ENCODE results near the gene SMIM13. TPM values are rescaled to one million over a fixed set of nuclear protein-coding genes. Genes with fewer than 3 reads are reported as not detected.

The SMIM13 gene
- polyA plus RNA-seq, 2 donors = 2.1 to 2.9 TPM

DNA sequence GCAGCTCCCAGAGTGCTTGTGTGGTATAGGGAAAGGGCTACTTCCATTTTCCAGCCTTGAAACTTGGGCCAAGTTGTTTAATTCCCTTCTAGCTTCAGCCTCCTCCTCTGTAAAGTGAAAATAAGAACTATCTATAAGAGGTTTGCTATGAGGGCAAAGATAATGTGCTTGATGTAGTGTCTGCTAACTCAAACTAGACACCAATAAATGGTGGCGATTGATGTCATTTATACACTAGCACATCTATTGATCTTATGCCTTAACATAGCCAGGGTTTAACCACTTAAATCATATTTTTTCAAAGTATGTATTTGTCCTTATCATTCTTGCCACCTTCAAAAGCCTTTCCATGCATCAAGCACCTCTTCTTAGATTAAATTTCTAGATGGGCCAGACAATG is 83.6 kb downstream of the SMIM13 start:
- Histone ChIP-seq H3K9me3 (ENCODE audit: control insufficient read depth in 2 of 2, insufficient read depth in 1 of 2, low read depth in 1 of 2, low read length in 1 of 2) (no peaks in the 10 kb centered on the region), H3K36me3 (ENCODE audit: control insufficient read depth in 2 of 2, insufficient read depth in 2 of 2, low read length in 1 of 2) (no peaks in the 10 kb centered on the region), H3K4me1 (ENCODE audit: control insufficient read depth in 2 of 2, insufficient read depth in 2 of 2, low read length in 1 of 2) (peaks cover 0 to 2% of the 10 kb centered on the region in 2 donors), H3K4me3 (ENCODE audit: low read depth in 1 of 2, low read length in 2 of 2) (no peak overlapping the region), H3K27ac (ENCODE audit: low read depth in 2 of 2, low read length in 1 of 2) (no peak overlapping the region), H3K27me3 (ENCODE audit: control insufficient read depth in 1 of 2, insufficient read depth in 2 of 2, low read length in 2 of 2) (no peaks in the 10 kb centered on the region)
- 87 to 96% methylated on average over 1 of the region's 1 CpG for WGBS, 2 donors

DNA sequence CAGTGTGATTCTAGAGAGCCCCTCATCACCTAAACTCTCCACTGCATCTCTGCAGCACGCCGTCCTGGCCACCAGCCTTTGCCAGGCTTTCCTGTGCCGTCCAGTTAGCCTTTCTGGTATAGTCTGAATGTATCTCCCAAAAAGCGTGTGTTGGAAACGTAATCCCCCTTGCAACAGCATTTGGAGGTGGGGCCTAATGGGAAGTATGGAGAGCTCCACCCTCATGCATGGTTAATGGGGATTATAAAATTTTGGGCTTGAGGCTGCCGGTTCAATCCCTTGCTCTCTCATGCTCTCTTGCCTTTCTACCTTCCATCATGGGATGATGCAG is 85.4 kb downstream of the SMIM13 start:
- Histone ChIP-seq H3K27me3 (ENCODE audit: control insufficient read depth in 1 of 2, insufficient read depth in 2 of 2, low read length in 2 of 2) (no peaks in the 10 kb centered on the region), H3K4me1 (ENCODE audit: control insufficient read depth in 2 of 2, insufficient read depth in 2 of 2, low read length in 1 of 2) (no peaks in the 10 kb centered on the region), H3K4me3 (ENCODE audit: low read depth in 1 of 2, low read length in 2 of 2) (no peak overlapping the region), H3K27ac (ENCODE audit: low read depth in 2 of 2, low read length in 1 of 2) (no peak overlapping the region), H3K9me3 (ENCODE audit: control insufficient read depth in 2 of 2, insufficient read depth in 1 of 2, low read depth in 1 of 2, low read length in 1 of 2) (no peaks in the 10 kb centered on the region), H3K36me3 (ENCODE audit: control insufficient read depth in 2 of 2, insufficient read depth in 2 of 2, low read length in 1 of 2) (no peaks in the 10 kb centered on the region)
- WGBS, 2 donors = 79 to 96% methylated on average over 6 of the region's 6 CpGs

DNA sequence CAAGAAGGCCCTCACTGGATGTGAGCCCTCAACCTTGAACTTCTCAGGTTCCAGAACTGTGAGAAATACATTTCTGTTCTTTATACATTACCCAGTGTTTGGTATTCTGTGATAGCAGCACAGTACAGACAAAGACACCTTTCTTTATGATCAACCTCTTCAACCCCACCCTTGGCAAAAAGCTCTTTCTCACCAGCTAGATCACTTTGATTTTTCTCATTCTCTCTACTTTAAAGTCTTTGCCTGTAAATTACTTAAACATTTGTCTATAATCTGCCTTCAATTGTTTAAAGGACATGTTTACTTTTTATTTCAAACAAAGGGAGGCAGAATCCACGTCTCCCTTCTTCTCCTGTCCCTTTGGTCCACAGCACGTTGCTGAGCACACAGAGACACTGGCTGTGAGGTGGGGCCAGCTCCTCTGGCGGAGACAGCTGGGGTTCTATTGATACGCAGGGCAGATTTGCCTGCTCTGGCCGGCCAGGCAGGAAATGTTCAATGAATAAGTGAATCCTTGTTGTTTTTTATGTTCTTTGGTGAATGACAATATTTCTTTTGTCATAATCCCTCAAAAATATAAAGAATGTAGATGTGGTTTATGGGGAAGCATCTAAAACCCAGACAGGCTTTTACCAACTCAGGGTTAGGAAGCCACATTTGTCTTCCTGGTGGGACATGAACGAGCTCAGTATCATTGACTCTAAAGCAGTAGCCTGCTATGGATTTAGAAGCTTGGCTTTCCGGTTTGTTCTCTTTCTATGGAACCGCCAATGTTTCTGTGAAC is 86.0 kb downstream of the SMIM13 start:
- no peak overlapping the region for H3K27ac ChIP-seq (ENCODE audit: low read depth in 2 of 2, low read length in 1 of 2)
- no peak overlapping the region for H3K4me3 ChIP-seq (ENCODE audit: low read depth in 1 of 2, low read length in 2 of 2)
- no peaks in the 10 kb centered on the region for H3K9me3 ChIP-seq (ENCODE audit: control insufficient read depth in 2 of 2, insufficient read depth in 1 of 2, low read depth in 1 of 2, low read length in 1 of 2)
- H3K4me1 ChIP-seq (ENCODE audit: control insufficient read depth in 2 of 2, insufficient read depth in 2 of 2, low read length in 1 of 2) = no peaks in the 10 kb centered on the region
- 69 to 73% methylated on average over 8 of the region's 8 CpGs for WGBS, 2 donors
- H3K36me3 ChIP-seq (ENCODE audit: control insufficient read depth in 2 of 2, insufficient read depth in 2 of 2, low read length in 1 of 2) = no peaks in the 10 kb centered on the region
- H3K27me3 ChIP-seq (ENCODE audit: control insufficient read depth in 1 of 2, insufficient read depth in 2 of 2, low read length in 2 of 2) = no peaks in the 10 kb centered on the region

DNA sequence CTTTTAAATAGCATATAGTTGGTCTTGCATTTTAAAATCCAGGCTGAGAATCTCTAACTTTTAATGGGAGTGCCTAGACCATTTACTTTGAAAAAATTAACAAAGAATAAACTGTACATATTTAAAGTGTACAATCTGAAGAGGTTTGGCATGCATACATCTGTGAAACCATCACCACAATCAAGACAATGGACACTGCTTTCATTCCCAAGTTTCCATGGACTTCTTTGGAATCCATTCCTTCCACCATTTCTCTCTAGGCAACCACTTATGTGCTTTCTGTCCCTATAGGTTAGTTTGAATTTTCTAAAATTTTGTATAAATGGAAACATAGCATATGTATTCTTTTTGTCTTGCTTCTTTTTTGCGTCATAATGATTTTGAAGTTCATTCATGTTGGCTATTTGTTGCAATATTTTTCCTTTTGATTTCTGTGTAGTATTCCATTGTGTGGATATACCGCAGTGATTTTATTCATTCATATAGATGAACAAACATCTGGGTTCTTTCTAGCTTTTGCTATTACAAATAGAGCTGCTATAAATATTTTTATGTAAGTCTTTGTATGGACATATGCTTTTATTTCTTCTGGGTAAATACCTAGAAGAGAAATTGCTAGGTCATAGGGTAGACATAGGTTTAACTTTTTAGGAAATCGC is 88.0 kb downstream of the SMIM13 start:
- no peaks in the 10 kb centered on the region for H3K4me1 ChIP-seq (ENCODE audit: control insufficient read depth in 2 of 2, insufficient read depth in 2 of 2, low read length in 1 of 2)
- H3K27me3 ChIP-seq (ENCODE audit: control insufficient read depth in 1 of 2, insufficient read depth in 2 of 2, low read length in 2 of 2) = no peaks in the 10 kb centered on the region
- no peaks in the 10 kb centered on the region for H3K9me3 ChIP-seq (ENCODE audit: control insufficient read depth in 2 of 2, insufficient read depth in 1 of 2, low read depth in 1 of 2, low read length in 1 of 2)
- 96 to 99% methylated on average over 3 of the region's 3 CpGs for WGBS, 2 donors
- no peak overlapping the region for H3K27ac ChIP-seq (ENCODE audit: low read depth in 2 of 2, low read length in 1 of 2)
- H3K4me3 ChIP-seq (ENCODE audit: low read depth in 1 of 2, low read length in 2 of 2) = no peak overlapping the region
- peaks cover 3% of the 10 kb centered on the region in 2 donors for H3K36me3 ChIP-seq (ENCODE audit: control insufficient read depth in 2 of 2, insufficient read depth in 2 of 2, low read length in 1 of 2)

DNA sequence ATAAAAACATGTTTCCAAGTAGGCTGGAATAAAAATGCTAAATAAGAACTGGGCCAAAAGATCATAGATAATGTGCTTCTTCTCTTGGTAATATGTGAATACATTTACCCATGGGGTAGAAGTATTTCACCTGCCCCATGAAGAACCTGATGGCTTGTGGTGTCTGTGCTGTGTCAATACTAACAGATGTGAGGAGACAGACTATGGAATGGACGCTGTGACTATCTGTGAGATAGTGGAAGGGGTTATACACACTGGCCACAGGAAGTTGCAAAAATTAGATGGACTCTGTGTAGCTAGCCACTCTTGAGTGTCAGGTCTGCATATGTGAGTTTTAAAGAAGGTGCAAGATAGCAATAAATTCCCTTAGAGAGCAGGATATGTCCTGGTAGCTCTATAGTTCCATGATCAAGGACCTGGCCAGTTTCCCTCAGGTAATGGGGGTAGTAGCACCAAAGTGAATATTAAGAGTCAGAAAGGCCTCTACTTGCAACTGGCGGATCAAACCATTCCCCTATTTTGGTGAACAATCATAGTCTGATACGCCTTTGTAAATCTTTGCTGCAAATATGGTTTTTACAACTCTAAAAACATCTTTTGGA is 90.2 kb downstream of the SMIM13 start:
- H3K4me1 ChIP-seq (ENCODE audit: control insufficient read depth in 2 of 2, insufficient read depth in 2 of 2, low read length in 1 of 2) = no peaks in the 10 kb centered on the region
- H3K27me3 ChIP-seq (ENCODE audit: control insufficient read depth in 1 of 2, insufficient read depth in 2 of 2, low read length in 2 of 2) = no peaks in the 10 kb centered on the region
- no peak overlapping the region for H3K27ac ChIP-seq (ENCODE audit: low read depth in 2 of 2, low read length in 1 of 2)
- no peak overlapping the region for H3K4me3 ChIP-seq (ENCODE audit: low read depth in 1 of 2, low read length in 2 of 2)
- WGBS, 2 donors = 90 to 94% methylated on average over 3 of the region's 3 CpGs
- H3K9me3 ChIP-seq (ENCODE audit: control insufficient read depth in 2 of 2, insufficient read depth in 1 of 2, low read depth in 1 of 2, low read length in 1 of 2) = no peaks in the 10 kb centered on the region
- H3K36me3 ChIP-seq (ENCODE audit: control insufficient read depth in 2 of 2, insufficient read depth in 2 of 2, low read length in 1 of 2) = peaks cover 3% of the 10 kb centered on the region in 2 donors

DNA sequence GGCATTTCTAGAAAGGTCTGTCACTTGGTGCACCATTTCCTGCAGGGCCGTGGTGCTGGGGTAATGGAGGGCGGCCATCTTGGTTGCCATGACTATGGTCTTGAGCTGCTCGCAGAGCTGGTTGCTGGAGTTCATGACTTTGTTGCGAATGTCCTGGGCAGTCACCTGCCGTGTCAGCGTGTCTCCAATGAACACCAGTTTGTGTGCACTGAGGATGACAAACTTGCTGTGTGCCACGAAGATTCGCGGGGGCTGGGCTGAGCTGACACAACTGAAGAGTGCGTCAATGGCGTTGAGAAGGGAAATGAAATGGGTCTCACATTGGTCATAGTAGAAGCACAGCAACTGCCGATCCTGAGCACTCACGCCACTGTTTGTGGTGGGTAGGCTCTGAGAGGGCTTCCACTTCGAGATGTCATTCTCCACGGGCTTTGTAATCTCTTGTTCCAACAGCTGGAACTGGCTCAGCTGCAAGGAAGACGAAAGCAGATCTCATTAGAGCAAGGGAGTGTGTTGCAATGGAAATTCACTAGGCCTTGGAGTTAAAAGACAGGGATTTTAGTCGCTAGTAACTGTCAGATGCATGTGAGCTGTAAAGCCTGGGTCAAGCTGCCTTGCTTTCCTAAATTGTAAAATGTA is 91.7 kb downstream of the SMIM13 start:
- WGBS, 2 donors = 93 to 97% methylated on average over 17 of the region's 17 CpGs
- Histone ChIP-seq H3K36me3 (ENCODE audit: control insufficient read depth in 2 of 2, insufficient read depth in 2 of 2, low read length in 1 of 2) (peaks cover 3 to 9% of the 10 kb centered on the region in 2 donors), H3K9me3 (ENCODE audit: control insufficient read depth in 2 of 2, insufficient read depth in 1 of 2, low read depth in 1 of 2, low read length in 1 of 2) (no peaks in the 10 kb centered on the region), H3K4me1 (ENCODE audit: control insufficient read depth in 2 of 2, insufficient read depth in 2 of 2, low read length in 1 of 2) (no peaks in the 10 kb centered on the region), H3K4me3 (ENCODE audit: low read depth in 1 of 2, low read length in 2 of 2) (no peak overlapping the region), H3K27me3 (ENCODE audit: control insufficient read depth in 1 of 2, insufficient read depth in 2 of 2, low read length in 2 of 2) (no peaks in the 10 kb centered on the region), H3K27ac (ENCODE audit: low read depth in 2 of 2, low read length in 1 of 2) (no peak overlapping the region)

DNA sequence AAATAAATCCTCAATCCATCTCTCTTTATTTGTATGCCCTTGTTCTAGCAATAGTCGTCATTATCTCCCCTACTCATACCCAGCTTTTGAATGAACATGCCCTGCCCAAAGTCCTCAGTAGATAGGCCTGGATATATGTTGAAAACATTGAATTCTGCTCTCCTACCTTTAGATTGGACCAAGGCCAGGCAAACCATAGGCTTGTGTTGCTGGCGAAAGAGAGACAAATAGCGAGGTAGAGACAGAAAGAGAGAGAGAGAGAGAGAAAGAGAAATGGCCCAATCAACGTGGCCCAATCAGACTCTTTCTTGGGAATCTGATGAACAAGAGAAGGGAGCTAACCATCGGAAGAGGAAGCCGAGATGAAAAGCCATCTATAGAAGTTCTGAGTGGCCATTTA is 93.7 kb downstream of the SMIM13 start:
- peaks cover 5 to 17% of the 10 kb centered on the region in 2 donors for H3K36me3 ChIP-seq (ENCODE audit: control insufficient read depth in 2 of 2, insufficient read depth in 2 of 2, low read length in 1 of 2)
- H3K9me3 ChIP-seq (ENCODE audit: control insufficient read depth in 2 of 2, insufficient read depth in 1 of 2, low read depth in 1 of 2, low read length in 1 of 2) = no peaks in the 10 kb centered on the region
- no peaks in the 10 kb centered on the region for H3K4me1 ChIP-seq (ENCODE audit: control insufficient read depth in 2 of 2, insufficient read depth in 2 of 2, low read length in 1 of 2)
- WGBS, 2 donors = 87 to 90% methylated on average over 6 of the region's 6 CpGs
- H3K27me3 ChIP-seq (ENCODE audit: control insufficient read depth in 1 of 2, insufficient read depth in 2 of 2, low read length in 2 of 2) = no peaks in the 10 kb centered on the region
- no peak overlapping the region for H3K4me3 ChIP-seq (ENCODE audit: low read depth in 1 of 2, low read length in 2 of 2)
- no peak overlapping the region for H3K27ac ChIP-seq (ENCODE audit: low read depth in 2 of 2, low read length in 1 of 2)

Other genes with a start within 250 kb of the SMIM13 start
- gene GCM2, start 211.8 kb upstream of the SMIM13 start, polyA plus RNA-seq = not detected
- gene SYCP2L, start 206.8 kb upstream of the SMIM13 start, polyA plus RNA-seq = under 1 TPM; 0.13 to 0.63 TPM
- gene ELOVL2, start 49.5 kb upstream of the SMIM13 start, polyA plus RNA-seq = under 1 TPM; 0.04 to 0.08 TPM
- gene ERVFRD-1, start 17.9 kb downstream of the SMIM13 start, polyA plus RNA-seq = under 1 TPM; 0.02 to 0.06 TPM
- 1 to 10 TPM; 1.6 to 2.1 TPM for gene NEDD9, start 138.8 kb downstream of the SMIM13 start, polyA plus RNA-seq

Data from esophagus (tissue), 2 donors.